GM19099 (cell line): ENCODE results near the gene POU6F2.

Source experiments
- POLR2A ChIP-seq: IDR thresholded peaks from 3 replicates; pipeline ENCODE4 v1.6.1; 2011; ENCODE audit warnings: low read depth; ENCODE audit not compliant: insufficient read length; ENCODE audit errors: extremely low read depth

The POU6F2 gene

GRCh38 chr7:39035903-39036302 lies 58.2 kb downstream of the POU6F2 start:
- TF ChIP-seq POLR2A: no peak

GRCh38 chr7:39042670-39043069 lies 65.0 kb downstream of the POU6F2 start:
- TF ChIP-seq POLR2A: no peak

GRCh38 chr7:39043531-39043930 lies 65.8 kb downstream of the POU6F2 start:
- TF ChIP-seq POLR2A: no peak

GRCh38 chr7:39044489-39044888 lies 66.8 kb downstream of the POU6F2 start:
- no peak for TF ChIP-seq POLR2A

GRCh38 chr7:39045231-39045630 lies 67.5 kb downstream of the POU6F2 start:
- no peak for TF ChIP-seq POLR2A

GRCh38 chr7:39051279-39051678 lies 73.6 kb downstream of the POU6F2 start:
- TF ChIP-seq POLR2A: no peak

GRCh38 chr7:39051707-39052106 lies 74.0 kb downstream of the POU6F2 start:
- no peak for TF ChIP-seq POLR2A

GRCh38 chr7:39054731-39055130 lies 77.0 kb downstream of the POU6F2 start:
- no peak for TF ChIP-seq POLR2A

GRCh38 chr7:39056153-39056552 lies 78.4 kb downstream of the POU6F2 start:
- no peak for TF ChIP-seq POLR2A

GRCh38 chr7:39062811-39063210 lies 85.1 kb downstream of the POU6F2 start:
- TF ChIP-seq POLR2A: no peak

- TF ChIP-seq POLR2A: no peak
These were observed 91.3 kb downstream of the POU6F2 start for GRCh38 chr7:39069031-39069430.

- TF ChIP-seq POLR2A: no peak
These were observed 92.5 kb downstream of the POU6F2 start for GRCh38 chr7:39069896-39070881.

GRCh38 chr7:39071116-39071515 lies 93.4 kb downstream of the POU6F2 start:
- no peak for TF ChIP-seq POLR2A

- TF ChIP-seq POLR2A: no peak
These were observed 95.7 kb downstream of the POU6F2 start for GRCh38 chr7:39073432-39073831.

- no peak for TF ChIP-seq POLR2A
These were observed 97.5 kb downstream of the POU6F2 start for GRCh38 chr7:39075210-39075609.

GRCh38 chr7:39083781-39084180 lies 106.1 kb downstream of the POU6F2 start:
- TF ChIP-seq POLR2A: no peak
